Kidney (tissue), 14 donors: Measurements from ENCODE around the gene KIF9. TPM values are rescaled to one million over a fixed set of nuclear protein-coding genes. Genes with fewer than 3 reads are reported as not detected.
"Not testable (repeated sequence)": the region's sequence is repeated elsewhere in the genome, so short reads cannot be mapped to it uniquely, and the experiment has no call there.

Source experiments
- DNase-seq, 5 donors: peaks; one replicate each; pipeline ENCODE4 v3.0.0-alpha.2; 2013 to 2020
- FAIRE-seq: peaks from 2 replicates; lab custom pipeline; 2012; peaks lifted over from hg19 to GRCh38; lab: Jason Lieb, UNC
- H3K27ac ChIP-seq, 2 donors: one replicate each; pipeline ENCODE4 v1.7.0; 2013; ENCODE audit warnings: low read depth in 2 of 2, low read length in 2 of 2, inconsistent platforms in 1 of 2
- H3K27me3 ChIP-seq: one replicate; pipeline ENCODE4 v1.7.1; 2013; ENCODE audit warnings: low read length, inconsistent platforms; ENCODE audit not compliant: control insufficient read depth, insufficient read depth
- H3K36me3 ChIP-seq, 3 donors: one replicate each; pipeline versions ENCODE4 v1.7.0 to v1.7.1; 2013; ENCODE audit warnings: low read length in 3 of 3, control low read depth in 1 of 3, inconsistent platforms in 1 of 3; ENCODE audit not compliant: insufficient read depth in 3 of 3, control insufficient read depth in 2 of 3
- H3K4me1 ChIP-seq, 3 donors: one replicate each; pipeline versions ENCODE4 v1.7.0 to v1.7.1; 2013; ENCODE audit warnings: low read length in 3 of 3, inconsistent platforms in 1 of 3, low read depth in 1 of 3; ENCODE audit not compliant: control insufficient read depth in 2 of 3, insufficient read depth in 2 of 3
- H3K4me3 ChIP-seq, 3 donors: one replicate each; pipeline versions ENCODE4 v1.7.0 to v1.8.1; 2013; ENCODE audit warnings: low read length in 3 of 3, control low read depth in 1 of 3, inconsistent platforms in 1 of 3
- H3K9ac ChIP-seq, 3 donors: one replicate each; pipeline versions ENCODE4 v1.7.0 to v1.7.1; 2013; ENCODE audit warnings: low read length in 3 of 3, control low read depth in 1 of 3, inconsistent platforms in 1 of 3
- H3K9me3 ChIP-seq, 3 donors: one replicate each; pipeline versions ENCODE4 v1.7.0 to v1.7.1; 2013; ENCODE audit warnings: low read length in 3 of 3, control low read depth in 1 of 3, inconsistent platforms in 1 of 3; ENCODE audit not compliant: control insufficient read depth in 2 of 3, insufficient read depth in 1 of 3
- CTCF ChIP-seq: IDR thresholded peaks from 3 replicates; pipeline ENCODE4 v1.5.1; 2012; ENCODE audit warnings: mild to moderate bottlenecking, moderate library complexity, borderline replicate concordance; ENCODE audit not compliant: insufficient read depth; ENCODE audit errors: extremely low read depth
- intact Hi-C: fragments of 100-400 bp; cut with DNase I; formaldehyde crosslinking; loops from one replicate; pipeline ENCODE4 v1.11.1; 2022
- polyA plus RNA-seq: library from polyadenylated mRNA; stranded (reverse); fragments of 350-450 nt; fragmentation: Illumina TruSeq; extraction: RNeasy Lipid Tissue Mini Kit (QIAGEN cat#74804); gene quantifications from one replicate; pipeline ENCODE4 v1.2.3, GENCODE V29; 2014; ENCODE audit warnings: low read depth, low replicate concordance; ENCODE audit not compliant: insufficient read depth
- total RNA-seq: library from RNA; stranded (reverse); fragmentation: NEBNext Ultra II Directional; extraction: Animal tissue kit (Norgen Biotek cat#: 25700); gene quantifications from one replicate; pipeline ENCODE4 v1.2.1, GENCODE V29; 2021
- donor health status: control.
- donor health status: control.
- donor health status: control.
- donor health status: control.
- donor health status: control.
- donor health status: DM: yes; HTN: yes; CAD: no.
- donor health status: Normal renal cell carcinoma (clear cell type).

The KIF9 gene
- total and polyA plus RNA-seq, 2 donors from 2014 or later = 16.9 to 32.9 TPM

GRCh38 chr3:47323431-47324277, 41.1 kb upstream of the KIF9 start:
- intact Hi-C loops = no loop called here
- Histone ChIP-seq H3K9ac (no peak overlapping the region), H3K36me3 (peaks cover 3 to 32% (median 6%) of the 10 kb centered on the region in 3 donors), H3K4me1 (no peaks in the 10 kb centered on the region), H3K4me3 (no peak overlapping the region), H3K9me3 (no peaks in the 10 kb centered on the region), H3K27ac (no peak overlapping the region), H3K27me3 (no peaks in the 10 kb centered on the region)
- TF ChIP-seq CTCF = no peak
- FAIRE-seq (no peak), DNase-seq (peak in 1 of 5 donors; percentile 27)

GRCh38 chr3:47319956-47320355, 37.4 kb upstream of the KIF9 start:
- no peak for DNase-seq
- no peak overlapping the region for H3K4me3 ChIP-seq
- no peak overlapping the region for H3K9ac ChIP-seq
- no peak for FAIRE-seq
- no peak overlapping the region for H3K27ac ChIP-seq
- intact Hi-C loops = no loop called here
- H3K27me3 ChIP-seq = no peaks in the 10 kb centered on the region
- H3K4me1 ChIP-seq = no peaks in the 10 kb centered on the region
- no peak for TF ChIP-seq CTCF
- no peaks in the 10 kb centered on the region for H3K9me3 ChIP-seq
- peaks cover 3 to 23% (median 5%) of the 10 kb centered on the region in 3 donors for H3K36me3 ChIP-seq

- FAIRE-seq (no peak), DNase-seq (no peak)
- H3K27me3 ChIP-seq = no peaks in the 10 kb centered on the region
- intact Hi-C loops = no loop called here
- TF ChIP-seq CTCF = no peak
- no peaks in the 10 kb centered on the region for H3K9me3 ChIP-seq
- no peak overlapping the region for H3K27ac ChIP-seq
- H3K9ac ChIP-seq = no peak overlapping the region
- H3K36me3 ChIP-seq = peaks cover 3 to 22% (median 5%) of the 10 kb centered on the region in 3 donors
- no peak overlapping the region for H3K4me3 ChIP-seq
- no peaks in the 10 kb centered on the region for H3K4me1 ChIP-seq
These were observed 36.3 kb upstream of the KIF9 start for GRCh38 chr3:47318916-47319315.

GRCh38 chr3:47316151-47316550, 33.6 kb upstream of the KIF9 start:
- FAIRE-seq, H3K4me1 ChIP-seq, intact Hi-C loops, H3K27me3 ChIP-seq, H3K27ac ChIP-seq, H3K4me3 ChIP-seq, H3K9ac ChIP-seq, DNase-seq, H3K9me3 ChIP-seq: not testable (repeated sequence)
- H3K36me3 ChIP-seq = peaks cover 0 to 14% (median 2%) of the 10 kb centered on the region in 3 donors
